Measurements from ENCODE around the gene SYNPO2. TPM values are rescaled to one million over a fixed set of nuclear protein-coding genes. Genes with fewer than 3 reads are reported as not detected.

The SYNPO2 gene
- total RNA-seq, 1 experiment from 2014 or later, result 0.93 TPM

GRCh38 chr4:119081943-119082342 is 193.3 kb downstream of the SYNPO2 start:
- Histone ChIP-seq H4K20me1 (ENCODE audit: insufficient read depth) (no peaks in the 10 kb centered on the region), H2AFZ (ENCODE audit: low read depth, low read length, poor library complexity, severe bottlenecking) (no peak overlapping the region), H3K79me2 (ENCODE audit: insufficient read depth, low read length) (no peaks in the 10 kb centered on the region), H3K9me3 (ENCODE audit: control insufficient read depth in 1 of 2, insufficient read depth in 1 of 2, low read depth in 1 of 2, low read length in 2 of 2) (no peaks in the 10 kb centered on the region), H3K36me3 (ENCODE audit: control insufficient read depth in 1 of 2, insufficient read depth in 2 of 2, low read length in 2 of 2) (no peaks in the 10 kb centered on the region), H3K27me3 (ENCODE audit: insufficient read depth, low read length) (no peaks in the 10 kb centered on the region), H3K4me1 (ENCODE audit: control insufficient read depth in 1 of 2, insufficient read depth in 2 of 2, low read length in 2 of 2) (peaks cover 3 to 13% of the 10 kb centered on the region in 2 experiments; a peak in 3 of 4 replicates), H3K9me2 (ENCODE audit: insufficient read depth) (no peaks in the 10 kb centered on the region), H3K4me3 (replicated peaks in 1 of 2; ENCODE audit: low read depth in 1 of 2, low read length in 2 of 2) (no peak overlapping the region), H3K27ac (ENCODE audit: low read depth, low read length) (no peak overlapping the region), H3K9ac (ENCODE audit: low read length) (no peak overlapping the region), H3K4me2 (ENCODE audit: low read length) (no peak overlapping the region)
- no peak for DNase-seq (ENCODE audit: low read depth, low spot score)
- ChIA-PET CTCF (no interaction called here), POLR2A (no interaction called here), RAD21 (ENCODE audit: low non-redundant PET in 1 of 2, low total read pairs in 2 of 2, uncharacterized antibody in 2 of 2, unreplicated experiment in 2 of 2) (no interaction called here)
- TF ChIP-seq SP1 (IDR thresholded peaks at IDR 0.05; ENCODE audit: low read depth), result no peak
- no peak for TF ChIP-seq JUND (IDR thresholded peaks at IDR 0.05)
- no peak for TF ChIP-seq ZFX (IDR thresholded peaks at IDR 0.05)
- TF ChIP-seq CEBPB (IDR thresholded peaks at IDR 0.05; ENCODE audit: low read depth), result no peak
- TF ChIP-seq CTCF (IDR thresholded peaks at IDR 0.05 in 2 of 3, conservative IDR thresholded peaks at IDR 0.05 in 1 of 3; ENCODE audit: borderline replicate concordance in 1 of 3, insufficient read depth in 1 of 3, low read depth in 2 of 3, low read length in 2 of 3), result no peak
- no peak for TF ChIP-seq REST (IDR thresholded peaks at IDR 0.05; ENCODE audit: low read depth)
- no peak for TF ChIP-seq SRF (IDR thresholded peaks at IDR 0.05; ENCODE audit: low read depth)
- no peak for TF ChIP-seq CBX3 (IDR thresholded peaks at IDR 0.05; ENCODE audit: low read depth)
- TF ChIP-seq YY1 (IDR thresholded peaks at IDR 0.05; ENCODE audit: extremely low read depth, insufficient replicate concordance, low read depth, low read length), result no peak
- no peak for TF ChIP-seq EGR1 (IDR thresholded peaks at IDR 0.05; ENCODE audit: low read depth)
- no peak for TF ChIP-seq MAX (IDR thresholded peaks at IDR 0.05)
- no peak for TF ChIP-seq RAD21 (IDR thresholded peaks at IDR 0.05; ENCODE audit: low read depth)
- TF ChIP-seq EZH2 (IDR thresholded peaks at IDR 0.05), result no peak
- TF ChIP-seq POLR2A (IDR thresholded peaks at IDR 0.05; ENCODE audit: borderline replicate concordance, extremely low read depth, insufficient read depth, insufficient read length), result no peak
- TF ChIP-seq EZH2phosphoT487 (IDR thresholded peaks at IDR 0.05; ENCODE audit: borderline replicate concordance), result no peak
- no peak for TF ChIP-seq ZBTB33 (IDR thresholded peaks at IDR 0.05; ENCODE audit: extremely low read depth, insufficient replicate concordance, low read length)
- TF ChIP-seq SIN3A (IDR thresholded peaks at IDR 0.05; ENCODE audit: low read depth), result no peak
- TF ChIP-seq FOSL1 (IDR thresholded peaks at IDR 0.05; ENCODE audit: low read depth), result no peak
- TF ChIP-seq POLR2AphosphoS5 (IDR thresholded peaks at IDR 0.05; ENCODE audit: low read depth, low read length), result no peak
- TF ChIP-seq ZNF274 (IDR thresholded peaks at IDR 0.05; ENCODE audit: low read depth, low read length), result no peak
- no TSS peak for BruUV-seq (replicated peaks)
- ATAC-seq, result no peak
- intact Hi-C loops (cut with micrococcal nuclease), result no loop called here
